ENCODE data around the gene CAMK4.

The CAMK4 gene

GRCh38 chr5:111223787-111224560, at the start of gene CAMK4:
TSS of gene CAMK4 (plus strand) at chr5:111224384. CDS start at chr5:111224484, 100 bp downstream.
- in situ Hi-C loops (cut with MboI; ENCODE audit: low sequenced_read_pairs): no loop called here

GRCh38 chr5:111183064-111183463, 41.1 kb upstream of the CAMK4 start:
- in situ Hi-C loops (cut with MboI; ENCODE audit: low sequenced_read_pairs): no loop called here

GRCh38 chr5:111187079-111187478, 37.1 kb upstream of the CAMK4 start:
- in situ Hi-C loops (cut with MboI; ENCODE audit: low sequenced_read_pairs): no loop called here

GRCh38 chr5:111194053-111194452, 30.1 kb upstream of the CAMK4 start:
- in situ Hi-C loops (cut with MboI; ENCODE audit: low sequenced_read_pairs): no loop called here

- in situ Hi-C loops (cut with MboI; ENCODE audit: low sequenced_read_pairs): no loop called here
Measured at GRCh38 chr5:111194925-111195324, 29.3 kb upstream of the CAMK4 start.

GRCh38 chr5:111197523-111197922, 26.7 kb upstream of the CAMK4 start:
- in situ Hi-C loops (cut with MboI; ENCODE audit: low sequenced_read_pairs): no loop called here

GRCh38 chr5:111198281-111198966, 25.8 kb upstream of the CAMK4 start:
- in situ Hi-C loops (cut with MboI; ENCODE audit: low sequenced_read_pairs): no loop called here

GRCh38 chr5:111200828-111201227, 23.4 kb upstream of the CAMK4 start:
- in situ Hi-C loops (cut with MboI; ENCODE audit: low sequenced_read_pairs): no loop called here

- in situ Hi-C loops (cut with MboI; ENCODE audit: low sequenced_read_pairs): no loop called here
Measured at GRCh38 chr5:111201705-111202104, 22.5 kb upstream of the CAMK4 start.

GRCh38 chr5:111211341-111211740, 12.8 kb upstream of the CAMK4 start:
- in situ Hi-C loops (cut with MboI; ENCODE audit: low sequenced_read_pairs): no loop called here

GRCh38 chr5:111214052-111214742, 10.0 kb upstream of the CAMK4 start:
- in situ Hi-C loops (cut with MboI; ENCODE audit: low sequenced_read_pairs): no loop called here

GRCh38 chr5:111215971-111216370, 8.2 kb upstream of the CAMK4 start:
- in situ Hi-C loops (cut with MboI; ENCODE audit: low sequenced_read_pairs): no loop called here

- in situ Hi-C loops (cut with MboI; ENCODE audit: low sequenced_read_pairs): no loop called here
Measured at GRCh38 chr5:111221139-111221538, 3.0 kb upstream of the CAMK4 start.

- in situ Hi-C loops (cut with MboI; ENCODE audit: low sequenced_read_pairs): no loop called here
Measured at GRCh38 chr5:111223101-111223786, 940 bp upstream of the CAMK4 start.

- in situ Hi-C loops (cut with MboI; ENCODE audit: low sequenced_read_pairs): no loop called here
Measured at GRCh38 chr5:111224561-111225345, 569 bp downstream of the CAMK4 start.

- in situ Hi-C loops (cut with MboI; ENCODE audit: low sequenced_read_pairs): no loop called here
Measured at GRCh38 chr5:111225926-111226325, 1.7 kb downstream of the CAMK4 start.

GRCh38 chr5:111226556-111226955, 2.4 kb downstream of the CAMK4 start:
- in situ Hi-C loops (cut with MboI; ENCODE audit: low sequenced_read_pairs): no loop called here

GRCh38 chr5:111227226-111227782, 3.1 kb downstream of the CAMK4 start:
- in situ Hi-C loops (cut with MboI; ENCODE audit: low sequenced_read_pairs): no loop called here

- in situ Hi-C loops (cut with MboI; ENCODE audit: low sequenced_read_pairs): no loop called here
Measured at GRCh38 chr5:111227801-111228200, 3.6 kb downstream of the CAMK4 start.
